OCI-LY1 (cell line): Measurements from ENCODE around the gene DGCR2.

Source experiments
- H2AFZ ChIP-seq: fragments of 200-600 bp; sonication (generic), shearing (Covaris generic); 2 replicates; pipeline ENCODE4 v1.6.0; 2014; ENCODE audit warnings: antibody characterized with exemption, mild to moderate bottlenecking, low read length
- H3F3A ChIP-seq: fragments of 200-600 bp; sonication (generic), shearing (Covaris generic); 2 replicates; pipeline ENCODE4 v1.6.0; 2014; ENCODE audit warnings: mild to moderate bottlenecking, antibody characterized with exemption, low read length, moderate library complexity; ENCODE audit not compliant: insufficient read depth
- H3K27ac ChIP-seq: fragments of 200-600 bp; sonication (generic); 2 replicates; pipeline ENCODE4 v1.5.1; 2014; ENCODE audit warnings: low read length, mixed run types, mild to moderate bottlenecking, low read depth; ENCODE audit not compliant: poor library complexity, severe bottlenecking
- H3K27me3 ChIP-seq: fragments of 200-600 bp; sonication (generic); 2 replicates; pipeline ENCODE4 v1.6.0; 2014; ENCODE audit warnings: antibody characterized with exemption, mild to moderate bottlenecking, low read length, moderate library complexity; ENCODE audit not compliant: insufficient read depth
- H3K36me3 ChIP-seq: fragments of 200-600 bp; sonication (generic); 2 replicates; pipeline ENCODE4 v1.6.1; 2014; ENCODE audit warnings: mild to moderate bottlenecking, antibody characterized with exemption, low read length, moderate library complexity, mixed read lengths; ENCODE audit not compliant: insufficient read depth
- H3K4me1 ChIP-seq: fragments of 200-600 bp; sonication (generic); 2 replicates; pipeline ENCODE4 v1.5.1; 2014; ENCODE audit warnings: mild to moderate bottlenecking, low read length, moderate library complexity; ENCODE audit not compliant: insufficient read depth, severe bottlenecking
- H3K4me2 ChIP-seq: fragments of 200-600 bp; sonication (generic), shearing (Covaris generic); 2 replicates; pipeline ENCODE4 v1.6.1; 2014; ENCODE audit warnings: low read length
- H3K4me3 ChIP-seq: fragments of 200-600 bp; sonication (generic); 2 replicates; pipeline ENCODE4 v1.5.1; 2014; ENCODE audit warnings: low read length, low read depth, mild to moderate bottlenecking, mixed read lengths; ENCODE audit not compliant: poor library complexity, severe bottlenecking
- H3K79me2 ChIP-seq: fragments of 200-600 bp; shearing (Covaris generic); 2 replicates; pipeline ENCODE4 v1.6.1; 2016; ENCODE audit warnings: mixed run types, low read length, mixed read lengths; ENCODE audit not compliant: insufficient read depth
- H3K9ac ChIP-seq: fragments of 200-600 bp; sonication (generic), shearing (Covaris generic); 2 replicates; pipeline ENCODE4 v1.6.1; 2014; ENCODE audit warnings: mild to moderate bottlenecking, low read length, mixed read lengths
- H3K9me2 ChIP-seq: fragments of 200-600 bp; sonication (generic), shearing (Covaris generic); 2 replicates; pipeline ENCODE4 v1.6.1; 2014; ENCODE audit warnings: low read depth, mild to moderate bottlenecking, low read length, mixed read lengths
- H3K9me3 ChIP-seq: fragments of 200-600 bp; shearing (Covaris generic); 2 replicates; pipeline ENCODE4 v1.6.1; 2014; ENCODE audit warnings: low read length, mixed read lengths
- H4K20me1 ChIP-seq: fragments of 200-600 bp; sonication (generic), shearing (Covaris generic); 2 replicates; pipeline ENCODE4 v1.6.0; 2016; ENCODE audit warnings: mild to moderate bottlenecking, low read length; ENCODE audit not compliant: insufficient read depth
- CTCF ChIP-seq: fragments of 200-600 bp; sonication (generic), shearing (Covaris generic); IDR thresholded peaks from 2 replicates; pipeline ENCODE4 v1.5.1; 2017; ENCODE audit warnings: mild to moderate bottlenecking, antibody characterized with exemption, low read length, moderate library complexity, mixed read lengths
- EZH2 ChIP-seq: fragments of 200-600 bp; sonication (generic), shearing (Covaris generic); IDR thresholded peaks from 2 replicates; pipeline ENCODE4 v1.8.0; 2017; ENCODE audit warnings: borderline replicate concordance, mixed run types, mild to moderate bottlenecking, antibody characterized with exemption, low read length, moderate library complexity, mixed read lengths

DGCR2 gene

GRCh38 chr22:19070397-19071169 lies 51.6 kb downstream of the DGCR2 start:
- H3K36me3 ChIP-seq = peaks cover 57% of the 10 kb centered on the region
- H3K27me3 ChIP-seq = no peaks in the 10 kb centered on the region
- no peaks in the 10 kb centered on the region for H3F3A ChIP-seq
- no peaks in the 10 kb centered on the region; the same call in 1 of the 2 replicates for H4K20me1 ChIP-seq
- no peak overlapping the region for H3K4me2 ChIP-seq
- no peak overlapping the region for H3K27ac ChIP-seq
- H3K4me3 ChIP-seq = no peak overlapping the region
- H2AFZ ChIP-seq = no peak overlapping the region
- no peak for TF ChIP-seq EZH2
- no peak for TF ChIP-seq CTCF
- no peaks in the 10 kb centered on the region for H3K9me3 ChIP-seq
- no peak overlapping the region for H3K9ac ChIP-seq
- no peaks in the 10 kb centered on the region for H3K79me2 ChIP-seq
- no peaks in the 10 kb centered on the region for H3K9me2 ChIP-seq
- H3K4me1 ChIP-seq = no peaks in the 10 kb centered on the region

- Histone ChIP-seq H4K20me1 (no peaks in the 10 kb centered on the region; the same call in 1 of the 2 replicates), H3F3A (no peaks in the 10 kb centered on the region), H3K4me3 (no peak overlapping the region), H3K9me3 (no peaks in the 10 kb centered on the region), H3K79me2 (no peaks in the 10 kb centered on the region), H3K27ac (no peak overlapping the region), H2AFZ (no peak overlapping the region), H3K4me2 (no peak overlapping the region), H3K9ac (no peak overlapping the region), H3K4me1 (no peaks in the 10 kb centered on the region), H3K27me3 (no peaks in the 10 kb centered on the region), H3K36me3 (peaks cover 68% of the 10 kb centered on the region), H3K9me2 (no peaks in the 10 kb centered on the region)
- no peak for TF ChIP-seq CTCF
- no peak for TF ChIP-seq EZH2
Observed at GRCh38 chr22:19069451-19069850, 52.8 kb downstream of the DGCR2 start.

- Histone ChIP-seq H3K9ac (no peak overlapping the region), H3K27ac (no peak overlapping the region), H3K9me3 (no peaks in the 10 kb centered on the region), H4K20me1 (no peaks in the 10 kb centered on the region; the same call in 1 of the 2 replicates), H3K79me2 (no peaks in the 10 kb centered on the region), H3K36me3 (peaks cover 74% of the 10 kb centered on the region), H3K4me2 (no peak overlapping the region), H3K27me3 (no peaks in the 10 kb centered on the region), H3K4me1 (no peaks in the 10 kb centered on the region), H3K4me3 (no peak overlapping the region), H3K9me2 (no peaks in the 10 kb centered on the region), H2AFZ (no peak overlapping the region), H3F3A (no peaks in the 10 kb centered on the region)
- TF ChIP-seq CTCF = no peak
Observed at GRCh38 chr22:19068784-19069271, 53.4 kb downstream of the DGCR2 start.
